Measurements from ENCODE around the gene LIN9. TPM values are rescaled to one million over a fixed set of nuclear protein-coding genes. Genes with fewer than 3 reads are reported as not detected.
A peak's percentile ranks its signal among the peaks of the same experiment; 100 is the strongest.

The LIN9 gene
- total and polyA plus RNA-seq, 2 of the 13 experiments (the other 11 are each of a cell fraction or from before 2014, with no cell fraction given), result 3.0 to 10.0 TPM

GRCh38 chr1:226223786-226224244, 85.1 kb downstream of the LIN9 start (continued):
- TF ChIP-seq BCL3 (CRISPR knock-in tag; IDR thresholded peaks at IDR 0.05), result no peak
- TF ChIP-seq ISL2 (CRISPR knock-in tag; IDR thresholded peaks at IDR 0.05), result 0 out of 2 replicates have a peak, but pooled peaks have one; percentile 2
- 0 out of 2 replicates have a peak, but pooled peaks have one; percentile 1 for TF ChIP-seq ZNF563 (CRISPR knock-in tag; IDR thresholded peaks at IDR 0.05)
- TF ChIP-seq DR1 (CRISPR knock-in tag; IDR thresholded peaks at IDR 0.05), result no peak
- no peak for TF ChIP-seq NONO (IDR thresholded peaks at IDR 0.05)
- no peak for TF ChIP-seq NONO (CRISPR knock-in tag; conservative IDR thresholded peaks at IDR 0.05)
- TF ChIP-seq SIX4 (CRISPR knock-in tag; IDR thresholded peaks at IDR 0.05), result no peak
- no peak for TF ChIP-seq CEBPZ (IDR thresholded peaks at IDR 0.05; ENCODE audit: low read length)
- TF ChIP-seq ZNF296 (CRISPR knock-in tag; conservative IDR thresholded peaks at IDR 0.05), result no peak
- TF ChIP-seq ZNF407 (CRISPR knock-in tag; IDR thresholded peaks at IDR 0.05; ENCODE audit: not compliant biosample characterization), result no peak
- no peak for TF ChIP-seq PRMT3 (CRISPR knock-in tag; IDR thresholded peaks at IDR 0.05; ENCODE audit: borderline replicate concordance, low read depth)
- no peak for TF ChIP-seq IKZF5 (CRISPR knock-in tag; IDR thresholded peaks at IDR 0.05)
- TF ChIP-seq KDM2A (CRISPR knock-in tag; IDR thresholded peaks at IDR 0.05; ENCODE audit: borderline replicate concordance, low read depth), result peak; percentile 72; the same call in 1 of the 2 replicates
- no peak for TF ChIP-seq CENPX (CRISPR knock-in tag; IDR thresholded peaks at IDR 0.05)
- TF ChIP-seq ZNF124 (CRISPR knock-in tag; IDR thresholded peaks at IDR 0.05), result no peak
- no peak for TF ChIP-seq NCOR1 (IDR thresholded peaks at IDR 0.05; ENCODE audit: borderline replicate concordance, low read length)
- no peak for TF ChIP-seq FLYWCH1 (CRISPR knock-in tag; IDR thresholded peaks at IDR 0.05)
